Measurements from ENCODE around the gene APLN.

DNA sequence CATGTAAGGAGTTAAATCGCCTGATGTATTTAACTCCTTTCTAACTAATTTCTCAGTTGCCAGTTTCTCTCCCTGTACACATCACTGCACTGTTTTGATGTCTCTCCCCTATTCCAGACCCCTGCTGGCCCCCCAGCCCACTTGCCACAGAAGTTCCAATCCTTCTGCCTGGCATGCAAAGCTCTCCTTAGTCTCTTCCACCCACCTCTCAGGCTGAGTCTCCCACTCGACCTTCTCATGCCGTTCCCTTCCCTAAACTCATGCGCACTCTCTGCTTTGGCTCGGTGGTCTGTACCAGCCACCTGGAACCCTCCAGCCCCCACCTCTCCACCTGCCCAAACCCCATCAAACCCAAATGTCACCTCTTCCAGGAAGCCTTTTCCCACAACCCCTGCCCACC lies 56.9 kb downstream of the APLN start:
- TF ChIP-seq MTA3 (CRISPR knock-in tag; IDR thresholded peaks at IDR 0.05) (no peak), ATF7 (IDR thresholded peaks at IDR 0.05) (no peak), ATF7 (CRISPR knock-in tag; IDR thresholded peaks at IDR 0.05) (no peak), EP300 (IDR thresholded peaks at IDR 0.05; ENCODE audit: low read depth in 2 of 2, low read length in 2 of 2) (no peak), EP300 (CRISPR knock-in tag; IDR thresholded peaks at IDR 0.05; ENCODE audit: borderline replicate concordance) (no peak), THAP8 (CRISPR knock-in tag; IDR thresholded peaks at IDR 0.05; ENCODE audit: borderline replicate concordance) (no peak), NBN (conservative IDR thresholded peaks at IDR 0.05) (no peak)
- TF ChIP-seq, protein P1, sequence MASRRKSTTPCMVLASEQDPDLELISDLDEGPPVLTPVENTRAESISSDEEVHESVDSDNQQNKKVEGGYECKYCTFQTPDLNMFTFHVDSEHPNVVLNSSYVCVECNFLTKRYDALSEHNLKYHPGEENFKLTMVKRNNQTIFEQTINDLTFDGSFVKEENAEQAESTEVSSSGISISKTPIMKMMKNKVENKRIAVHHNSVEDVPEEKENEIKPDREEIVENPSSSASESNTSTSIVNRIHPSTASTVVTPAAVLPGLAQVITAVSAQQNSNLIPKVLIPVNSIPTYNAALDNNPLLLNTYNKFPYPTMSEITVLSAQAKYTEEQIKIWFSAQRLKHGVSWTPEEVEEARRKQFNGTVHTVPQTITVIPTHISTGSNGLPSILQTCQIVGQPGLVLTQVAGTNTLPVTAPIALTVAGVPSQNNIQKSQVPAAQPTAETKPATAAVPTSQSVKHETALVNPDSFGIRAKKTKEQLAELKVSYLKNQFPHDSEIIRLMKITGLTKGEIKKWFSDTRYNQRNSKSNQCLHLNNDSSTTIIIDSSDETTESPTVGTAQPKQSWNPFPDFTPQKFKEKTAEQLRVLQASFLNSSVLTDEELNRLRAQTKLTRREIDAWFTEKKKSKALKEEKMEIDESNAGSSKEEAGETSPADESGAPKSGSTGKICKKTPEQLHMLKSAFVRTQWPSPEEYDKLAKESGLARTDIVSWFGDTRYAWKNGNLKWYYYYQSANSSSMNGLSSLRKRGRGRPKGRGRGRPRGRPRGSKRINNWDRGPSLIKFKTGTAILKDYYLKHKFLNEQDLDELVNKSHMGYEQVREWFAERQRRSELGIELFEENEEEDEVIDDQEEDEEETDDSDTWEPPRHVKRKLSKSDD (CRISPR knock-in tag; IDR thresholded peaks at IDR 0.05; ENCODE audit: low read depth): no peak
- TF ChIP-seq, protein P2, sequence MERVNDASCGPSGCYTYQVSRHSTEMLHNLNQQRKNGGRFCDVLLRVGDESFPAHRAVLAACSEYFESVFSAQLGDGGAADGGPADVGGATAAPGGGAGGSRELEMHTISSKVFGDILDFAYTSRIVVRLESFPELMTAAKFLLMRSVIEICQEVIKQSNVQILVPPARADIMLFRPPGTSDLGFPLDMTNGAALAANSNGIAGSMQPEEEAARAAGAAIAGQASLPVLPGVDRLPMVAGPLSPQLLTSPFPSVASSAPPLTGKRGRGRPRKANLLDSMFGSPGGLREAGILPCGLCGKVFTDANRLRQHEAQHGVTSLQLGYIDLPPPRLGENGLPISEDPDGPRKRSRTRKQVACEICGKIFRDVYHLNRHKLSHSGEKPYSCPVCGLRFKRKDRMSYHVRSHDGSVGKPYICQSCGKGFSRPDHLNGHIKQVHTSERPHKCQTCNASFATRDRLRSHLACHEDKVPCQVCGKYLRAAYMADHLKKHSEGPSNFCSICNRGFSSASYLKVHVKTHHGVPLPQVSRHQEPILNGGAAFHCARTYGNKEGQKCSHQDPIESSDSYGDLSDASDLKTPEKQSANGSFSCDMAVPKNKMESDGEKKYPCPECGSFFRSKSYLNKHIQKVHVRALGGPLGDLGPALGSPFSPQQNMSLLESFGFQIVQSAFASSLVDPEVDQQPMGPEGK (CRISPR knock-in tag; IDR thresholded peaks at IDR 0.05): no peak
